Nephron (organoid): ENCODE results near the gene SREBF1.

Experiments
- H3K27ac Mint-ChIP-seq, 3 experiments: 2 replicates each; pipeline ENCODE4 v1.8.0; 2020; ENCODE audit warnings: mixed read lengths in 3 of 3, mild to moderate bottlenecking in 2 of 3, moderate library complexity in 1 of 3
- H3K27me3 Mint-ChIP-seq: 2 replicates; pipeline ENCODE4 v1.8.0; 2021; ENCODE audit warnings: low read depth, mild to moderate bottlenecking, moderate library complexity, mixed read lengths
- H3K36me3 Mint-ChIP-seq: 2 replicates; pipeline ENCODE4 v1.8.0; 2020; ENCODE audit warnings: low read depth, mixed read lengths
- H3K4me1 Mint-ChIP-seq: 2 replicates; pipeline ENCODE4 v1.8.0; 2020; ENCODE audit warnings: mixed read lengths
- H3K4me3 Mint-ChIP-seq, 3 experiments: 2 replicates each; pipeline ENCODE4 v1.8.0; 2020; ENCODE audit warnings: mild to moderate bottlenecking in 3 of 3, mixed read lengths in 3 of 3, moderate library complexity in 2 of 3
- H3K9me3 Mint-ChIP-seq: 2 replicates; pipeline ENCODE4 v1.8.0; 2020; ENCODE audit warnings: mixed read lengths
- TF ChIP-seq, protein P1 (sequence below), 3 experiments: fragments of 200-600 bp; sonication (generic); IDR thresholded peaks; one replicate each; pipeline ENCODE4 v1.5.0; 2021; ENCODE audit warnings: antibody characterized with exemption in 3 of 3; ENCODE audit not compliant: unreplicated experiment in 3 of 3

SREBF1 gene

DNA sequence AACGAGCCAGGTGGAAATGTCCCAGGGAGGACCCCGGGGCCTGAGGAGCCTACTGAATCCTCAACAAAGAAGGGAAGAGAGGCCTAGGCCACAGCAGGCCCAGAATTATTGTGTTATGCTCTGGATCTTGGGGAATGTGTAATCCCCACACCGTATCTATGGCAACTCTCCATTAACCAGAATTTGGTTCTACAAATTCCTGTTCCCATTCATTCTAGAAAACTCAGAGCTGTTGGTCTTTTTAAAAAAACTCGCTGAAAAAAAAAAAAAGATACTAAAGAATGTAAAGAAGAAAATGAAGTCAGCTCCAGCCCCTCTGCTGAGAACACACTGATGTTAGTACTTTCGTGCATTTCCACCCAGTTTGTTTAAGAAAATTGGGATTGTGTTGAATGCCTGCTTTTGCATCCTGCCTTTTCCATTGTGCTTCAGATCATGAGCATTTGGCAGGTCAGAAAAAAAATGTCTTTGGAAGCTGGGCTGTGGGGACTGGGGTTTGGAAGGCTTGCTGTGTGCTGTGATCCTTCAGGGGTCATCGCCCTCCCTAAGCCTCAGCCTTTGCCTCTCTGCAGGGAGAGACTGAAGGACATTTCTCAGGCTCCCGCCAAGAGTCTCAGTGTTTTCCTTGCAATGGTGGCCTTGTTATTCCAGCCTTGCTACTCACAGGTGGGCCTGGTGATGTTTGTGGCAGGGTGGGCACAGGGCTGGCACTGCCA lies 69.5 kb downstream of the SREBF1 start:
- Mint-ChIP-seq H3K4me1 (peaks cover 90% of the 10 kb centered on the region), H3K4me3 (no peak overlapping the region), H3K27me3 (no peaks in the 10 kb centered on the region), H3K27ac (peak overlapping the region; percentile 93 to 98 (median 96)), H3K9me3 (no peaks in the 10 kb centered on the region), H3K36me3 (peaks cover 14% of the 10 kb centered on the region)
- TF ChIP-seq, protein P1, sequence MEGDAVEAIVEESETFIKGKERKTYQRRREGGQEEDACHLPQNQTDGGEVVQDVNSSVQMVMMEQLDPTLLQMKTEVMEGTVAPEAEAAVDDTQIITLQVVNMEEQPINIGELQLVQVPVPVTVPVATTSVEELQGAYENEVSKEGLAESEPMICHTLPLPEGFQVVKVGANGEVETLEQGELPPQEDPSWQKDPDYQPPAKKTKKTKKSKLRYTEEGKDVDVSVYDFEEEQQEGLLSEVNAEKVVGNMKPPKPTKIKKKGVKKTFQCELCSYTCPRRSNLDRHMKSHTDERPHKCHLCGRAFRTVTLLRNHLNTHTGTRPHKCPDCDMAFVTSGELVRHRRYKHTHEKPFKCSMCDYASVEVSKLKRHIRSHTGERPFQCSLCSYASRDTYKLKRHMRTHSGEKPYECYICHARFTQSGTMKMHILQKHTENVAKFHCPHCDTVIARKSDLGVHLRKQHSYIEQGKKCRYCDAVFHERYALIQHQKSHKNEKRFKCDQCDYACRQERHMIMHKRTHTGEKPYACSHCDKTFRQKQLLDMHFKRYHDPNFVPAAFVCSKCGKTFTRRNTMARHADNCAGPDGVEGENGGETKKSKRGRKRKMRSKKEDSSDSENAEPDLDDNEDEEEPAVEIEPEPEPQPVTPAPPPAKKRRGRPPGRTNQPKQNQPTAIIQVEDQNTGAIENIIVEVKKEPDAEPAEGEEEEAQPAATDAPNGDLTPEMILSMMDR (IDR thresholded peaks at IDR 0.05; ENCODE audit: unreplicated experiment in 3 of 3), result no peak

GRCh38 chr17:17766744-17767120 lies 70.1 kb downstream of the SREBF1 start:
- Mint-ChIP-seq H3K4me3 (peak overlapping the region in 1 of 3 experiments; percentile 43), H3K36me3 (peaks cover 14% of the 10 kb centered on the region), H3K27ac (peak overlapping the region; percentile 93 to 98 (median 96)), H3K27me3 (no peaks in the 10 kb centered on the region), H3K9me3 (no peaks in the 10 kb centered on the region), H3K4me1 (peaks cover 89% of the 10 kb centered on the region)
- TF ChIP-seq, protein P1 (IDR thresholded peaks at IDR 0.05; ENCODE audit: unreplicated experiment in 3 of 3), result no peak

DNA sequence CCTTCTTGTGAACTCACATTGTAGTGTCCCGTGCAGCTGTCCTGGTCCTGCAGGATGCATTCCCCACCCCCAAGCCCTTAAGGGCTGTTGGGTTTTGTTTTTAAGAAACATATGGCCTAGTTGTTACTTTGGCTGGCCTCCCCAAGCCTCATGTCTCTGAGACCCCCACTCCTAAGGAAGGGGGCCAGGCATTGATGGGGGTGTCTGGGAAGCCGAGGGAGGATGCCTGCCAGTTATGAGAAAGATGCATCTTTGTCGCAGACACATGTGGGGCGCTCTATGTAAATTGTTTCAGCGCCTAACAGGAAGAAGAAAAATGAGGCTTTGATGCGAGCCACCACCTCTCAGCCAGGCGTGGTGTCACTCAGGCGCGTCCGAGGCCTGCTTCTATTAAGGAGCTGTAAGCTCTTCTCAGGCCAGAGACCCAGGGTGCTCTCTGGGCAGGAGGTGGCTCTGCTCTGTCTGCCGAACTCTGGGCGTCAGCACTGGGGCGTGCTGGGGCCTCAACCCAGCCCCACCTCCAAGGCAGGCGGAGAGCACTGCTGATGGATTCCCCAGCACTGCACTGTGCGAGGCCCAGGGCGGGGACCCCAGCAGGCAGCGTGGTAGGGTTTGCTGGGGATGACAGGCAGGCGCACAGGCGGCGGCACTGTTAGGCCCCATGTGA lies 70.6 kb downstream of the SREBF1 start:
- Mint-ChIP-seq H3K36me3 (peaks cover 14% of the 10 kb centered on the region), H3K27me3 (no peaks in the 10 kb centered on the region), H3K4me3 (peak overlapping the region; percentile 17 to 43 (median 22)), H3K9me3 (no peaks in the 10 kb centered on the region), H3K27ac (peak overlapping the region; percentile 93 to 98 (median 96)), H3K4me1 (peaks cover 87% of the 10 kb centered on the region)
- TF ChIP-seq, protein P1 (IDR thresholded peaks at IDR 0.05; ENCODE audit: unreplicated experiment in 3 of 3), result no peak

DNA sequence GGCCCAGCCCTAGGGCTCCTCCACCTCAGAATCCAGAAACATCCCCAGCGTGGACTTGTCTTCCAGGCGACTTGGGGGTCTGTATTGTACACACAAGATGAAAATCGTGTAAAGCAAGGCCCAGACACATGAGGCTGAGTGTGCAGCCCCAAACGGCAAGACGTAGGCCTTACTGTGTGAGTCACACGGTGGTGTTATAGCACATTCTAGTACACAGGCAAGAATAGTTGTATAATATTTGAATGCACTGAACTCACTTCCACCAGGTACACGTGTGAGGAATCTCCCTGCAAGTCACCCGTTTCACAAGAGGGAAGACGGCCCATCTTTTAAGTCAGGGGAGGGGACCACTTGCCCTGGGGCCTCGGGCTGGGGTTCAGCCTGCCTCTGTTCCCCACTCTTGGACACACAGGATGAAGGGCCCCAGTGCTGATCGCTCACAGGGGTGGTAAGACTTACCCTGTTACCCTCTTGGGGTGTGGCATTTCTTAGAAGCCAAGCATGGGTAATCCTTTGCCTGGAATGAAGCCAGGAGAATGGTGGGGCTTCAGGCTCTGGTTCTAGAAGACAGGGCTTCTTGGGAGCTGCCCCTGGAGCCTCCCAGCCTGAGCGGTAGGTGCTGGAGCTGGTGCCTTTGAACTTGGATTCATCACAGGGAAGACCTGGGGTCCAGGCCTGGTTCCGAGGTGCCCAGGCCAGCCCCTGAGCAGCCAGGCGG lies 71.3 kb downstream of the SREBF1 start:
- no peaks in the 10 kb centered on the region for H3K27me3 Mint-ChIP-seq
- H3K4me3 Mint-ChIP-seq, result peak overlapping the region in 1 of 3 experiments; percentile 43
- H3K9me3 Mint-ChIP-seq, result no peaks in the 10 kb centered on the region
- H3K4me1 Mint-ChIP-seq, result peaks cover 81% of the 10 kb centered on the region
- TF ChIP-seq, protein P1 (IDR thresholded peaks at IDR 0.05; ENCODE audit: unreplicated experiment in 3 of 3), result no peak
- peak overlapping the region; percentile 93 to 98 (median 96) for H3K27ac Mint-ChIP-seq
- peaks cover 14% of the 10 kb centered on the region for H3K36me3 Mint-ChIP-seq

- TF ChIP-seq, protein P1 (IDR thresholded peaks at IDR 0.05; ENCODE audit: unreplicated experiment in 3 of 3), result no peak
- Mint-ChIP-seq H3K36me3 (peaks cover 14% of the 10 kb centered on the region), H3K4me3 (peak overlapping the region in 1 of 3 experiments; percentile 60), H3K27ac (peak overlapping the region; percentile 69 to 87 (median 70)), H3K9me3 (no peaks in the 10 kb centered on the region), H3K4me1 (peaks cover 75% of the 10 kb centered on the region), H3K27me3 (peaks cover 3% of the 10 kb centered on the region)
These were observed 73.1 kb downstream of the SREBF1 start for GRCh38 chr17:17763734-17764133.
